Esophagus squamous epithelium (tissue), 4 donors: ENCODE measurements around the gene TRA2B.

Experiments used
- POLR2A ChIP-seq, 4 donors: fragments of 450-650 bp; IDR thresholded peaks; one replicate each; pipeline ENCODE4 v1.6.1; 2017; ENCODE audit warnings: antibody characterized with exemption in 4 of 4, mild to moderate bottlenecking in 4 of 4, moderate library complexity in 3 of 4
- TF ChIP-seq, protein P1 (sequence below), 6 experiments: fragments of 450-650 bp in 4 of 6; fragments of 200-600 bp in 2 of 6; sonication (generic) in 2 of 6; IDR thresholded peaks; one replicate each; pipeline ENCODE4 v1.5.1; 2016 to 2019; ENCODE audit warnings: antibody characterized with exemption in 6 of 6, mild to moderate bottlenecking in 4 of 6, moderate library complexity in 4 of 6

DNA sequence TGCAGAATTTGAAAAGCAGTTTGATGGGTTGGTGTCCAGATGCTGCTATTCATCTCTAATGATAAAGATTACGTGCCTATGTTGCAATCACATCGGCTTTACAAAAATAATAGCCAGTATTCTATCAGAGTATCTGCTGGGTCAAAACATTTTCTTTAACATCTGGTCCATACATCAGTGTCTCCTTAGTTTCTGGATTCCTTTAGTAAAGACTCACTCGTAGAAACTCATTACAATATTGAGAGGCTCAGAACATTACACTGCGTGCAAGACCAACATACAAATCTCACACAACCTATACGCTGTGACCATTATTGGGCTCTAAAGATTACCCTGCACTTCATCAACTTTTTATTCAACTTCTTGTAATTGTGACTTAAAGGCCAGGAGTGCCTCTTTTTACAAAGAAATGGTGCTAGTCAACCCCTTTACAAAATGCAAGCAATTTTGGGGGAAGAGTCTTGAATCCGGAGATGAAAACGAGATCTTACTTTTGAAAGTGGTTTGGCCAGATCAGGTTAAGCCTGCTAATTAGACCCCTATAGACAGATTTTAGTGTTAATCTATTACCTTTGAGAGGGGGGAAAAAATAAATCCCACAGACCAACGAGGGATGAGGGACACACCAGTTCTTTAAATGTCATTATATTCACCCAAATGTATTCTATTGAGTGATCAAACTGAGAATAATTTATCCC lies 2.9 kb downstream of the TRA2B start:
- TF ChIP-seq, protein P1, sequence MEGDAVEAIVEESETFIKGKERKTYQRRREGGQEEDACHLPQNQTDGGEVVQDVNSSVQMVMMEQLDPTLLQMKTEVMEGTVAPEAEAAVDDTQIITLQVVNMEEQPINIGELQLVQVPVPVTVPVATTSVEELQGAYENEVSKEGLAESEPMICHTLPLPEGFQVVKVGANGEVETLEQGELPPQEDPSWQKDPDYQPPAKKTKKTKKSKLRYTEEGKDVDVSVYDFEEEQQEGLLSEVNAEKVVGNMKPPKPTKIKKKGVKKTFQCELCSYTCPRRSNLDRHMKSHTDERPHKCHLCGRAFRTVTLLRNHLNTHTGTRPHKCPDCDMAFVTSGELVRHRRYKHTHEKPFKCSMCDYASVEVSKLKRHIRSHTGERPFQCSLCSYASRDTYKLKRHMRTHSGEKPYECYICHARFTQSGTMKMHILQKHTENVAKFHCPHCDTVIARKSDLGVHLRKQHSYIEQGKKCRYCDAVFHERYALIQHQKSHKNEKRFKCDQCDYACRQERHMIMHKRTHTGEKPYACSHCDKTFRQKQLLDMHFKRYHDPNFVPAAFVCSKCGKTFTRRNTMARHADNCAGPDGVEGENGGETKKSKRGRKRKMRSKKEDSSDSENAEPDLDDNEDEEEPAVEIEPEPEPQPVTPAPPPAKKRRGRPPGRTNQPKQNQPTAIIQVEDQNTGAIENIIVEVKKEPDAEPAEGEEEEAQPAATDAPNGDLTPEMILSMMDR (IDR thresholded peaks at IDR 0.05) = no peak
- no peak for TF ChIP-seq POLR2A (IDR thresholded peaks at IDR 0.05)
